KBM-7 (cell line): Measurements from ENCODE around the gene PLCB1.
"Not testable (repeated sequence)": the region's sequence is repeated elsewhere in the genome, so short reads cannot be mapped to it uniquely, and the experiment has no call there.

ENCODE experiments used
- DNase-seq: peaks from one replicate; pipeline ENCODE4 v3.0.0-alpha.2; 2015
- in situ Hi-C: fragments of 300-500 bp; cut with MboI; formaldehyde crosslinking; loops from 2 replicates; pipeline ENCODE4 v1.14.3; 2020; ENCODE audit warnings: low sequenced_read_pairs, low pct_unique_long_range_greater_than_20kb, mixed read lengths

Gene PLCB1

GRCh38 chr20:8152847-8153246 is 20.8 kb downstream of the PLCB1 start:
- DNase-seq: no peak
- in situ Hi-C loops: no loop called here

- in situ Hi-C loops: no loop called here
These were observed 21.3 kb downstream of the PLCB1 start for GRCh38 chr20:8153281-8153908.

DNA sequence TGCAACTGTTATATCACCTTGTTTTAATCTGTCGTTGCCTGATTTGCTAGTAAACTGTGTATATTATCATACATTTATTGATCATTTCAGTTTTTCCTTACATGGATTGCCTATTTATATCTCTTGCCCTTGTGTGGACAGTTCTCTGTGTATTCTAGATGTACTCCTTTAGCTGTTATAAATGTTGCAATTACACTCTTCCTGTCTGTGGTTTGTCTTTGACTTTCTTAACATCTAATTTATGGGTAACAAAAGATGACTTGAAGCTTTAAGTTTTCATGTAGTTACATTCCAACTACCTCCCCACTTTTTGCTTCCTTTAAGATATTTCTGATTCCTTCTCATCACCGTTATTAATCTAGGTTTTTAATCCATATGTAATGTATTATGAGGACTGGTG is 22.6 kb downstream of the PLCB1 start:
- DNase-seq: no peak
- in situ Hi-C loops: no loop called here

More at GRCh38 chr20:8153281-8153908, 21.3 kb downstream of the PLCB1 start:
- DNase-seq: no peak

GRCh38 chr20:8155229-8155628 is 23.2 kb downstream of the PLCB1 start:
- in situ Hi-C loops: no loop called here
- DNase-seq: no peak

DNA sequence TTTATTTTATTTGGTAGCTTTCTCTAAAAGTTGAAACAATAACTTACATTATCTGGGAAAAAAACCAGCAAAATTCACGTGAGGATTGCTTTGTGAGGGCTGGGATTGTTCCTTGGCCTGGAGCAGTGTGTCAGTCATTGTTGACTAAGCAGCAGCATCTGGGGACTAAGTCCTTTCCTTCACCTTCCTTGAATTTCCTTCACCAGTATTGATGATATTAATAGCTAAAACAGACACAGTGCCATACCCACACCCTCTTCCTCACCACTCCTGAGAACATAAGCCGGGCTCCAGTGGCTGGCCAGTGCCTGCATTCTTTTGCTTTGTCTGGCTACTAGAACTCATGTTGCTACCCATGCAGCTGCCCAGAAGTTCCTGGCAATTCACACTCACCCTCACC is 23.7 kb downstream of the PLCB1 start:
- in situ Hi-C loops: no loop called here
- no peak for DNase-seq

DNA sequence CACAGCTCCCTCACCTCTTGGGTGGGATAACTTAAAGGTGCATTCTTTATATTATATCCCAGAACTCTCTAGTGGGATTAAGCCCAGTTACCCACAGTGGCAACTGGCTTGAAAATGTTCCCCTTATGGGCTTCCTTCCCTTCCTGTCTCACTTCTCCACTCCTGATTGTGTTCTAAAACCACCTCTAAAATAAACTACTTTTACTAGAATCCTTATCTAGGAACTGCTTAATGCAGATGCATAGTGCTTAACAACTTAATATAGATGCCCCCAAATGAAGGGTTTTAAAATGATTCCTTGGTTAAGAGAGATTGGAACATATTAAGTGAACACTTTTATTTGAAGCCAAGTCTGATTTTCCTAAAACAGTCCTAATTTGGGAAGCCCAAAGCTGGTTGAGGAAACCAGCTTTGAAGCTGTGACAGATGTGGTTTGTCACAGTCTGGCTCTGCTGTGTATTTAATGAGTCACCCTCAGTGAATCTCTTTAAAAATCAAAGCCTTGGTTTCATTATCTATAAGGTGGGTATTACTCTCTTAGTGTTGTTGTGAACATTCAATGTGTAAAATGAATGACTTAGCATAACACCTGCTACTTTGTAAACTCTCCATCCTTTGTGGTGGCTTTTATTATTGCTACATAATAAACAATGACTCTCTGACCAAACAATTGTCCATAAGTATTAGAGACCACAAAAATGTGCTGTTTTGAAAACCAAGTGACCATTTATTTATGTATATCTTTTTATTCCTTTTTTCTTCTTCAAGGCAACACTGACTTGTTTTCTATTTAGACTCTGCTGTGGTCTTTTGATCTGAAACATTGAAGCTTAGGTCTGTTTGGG is 24.4 kb downstream of the PLCB1 start:
- in situ Hi-C loops: no loop called here
- DNase-seq: no peak

DNA sequence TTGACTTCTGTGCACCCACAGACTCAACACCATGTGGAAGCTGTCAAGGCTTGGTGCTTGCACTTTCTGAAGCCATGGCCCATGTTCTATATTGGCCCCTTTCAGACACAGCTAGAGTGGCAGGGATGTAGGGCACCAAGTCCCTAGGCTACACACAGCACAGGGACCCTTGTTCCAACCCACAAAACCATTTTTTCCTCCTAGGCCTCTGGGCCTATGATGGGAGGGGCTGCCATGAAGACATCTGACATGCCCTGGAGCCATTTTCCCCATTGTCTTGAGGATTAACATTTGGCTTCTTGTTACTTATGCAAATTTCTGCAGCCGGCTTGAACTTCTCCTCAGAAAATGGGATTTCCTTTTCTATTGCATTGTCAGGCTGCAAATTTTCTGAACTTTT is 27.2 kb downstream of the PLCB1 start:
- in situ Hi-C loops, DNase-seq: not testable (repeated sequence)

DNA sequence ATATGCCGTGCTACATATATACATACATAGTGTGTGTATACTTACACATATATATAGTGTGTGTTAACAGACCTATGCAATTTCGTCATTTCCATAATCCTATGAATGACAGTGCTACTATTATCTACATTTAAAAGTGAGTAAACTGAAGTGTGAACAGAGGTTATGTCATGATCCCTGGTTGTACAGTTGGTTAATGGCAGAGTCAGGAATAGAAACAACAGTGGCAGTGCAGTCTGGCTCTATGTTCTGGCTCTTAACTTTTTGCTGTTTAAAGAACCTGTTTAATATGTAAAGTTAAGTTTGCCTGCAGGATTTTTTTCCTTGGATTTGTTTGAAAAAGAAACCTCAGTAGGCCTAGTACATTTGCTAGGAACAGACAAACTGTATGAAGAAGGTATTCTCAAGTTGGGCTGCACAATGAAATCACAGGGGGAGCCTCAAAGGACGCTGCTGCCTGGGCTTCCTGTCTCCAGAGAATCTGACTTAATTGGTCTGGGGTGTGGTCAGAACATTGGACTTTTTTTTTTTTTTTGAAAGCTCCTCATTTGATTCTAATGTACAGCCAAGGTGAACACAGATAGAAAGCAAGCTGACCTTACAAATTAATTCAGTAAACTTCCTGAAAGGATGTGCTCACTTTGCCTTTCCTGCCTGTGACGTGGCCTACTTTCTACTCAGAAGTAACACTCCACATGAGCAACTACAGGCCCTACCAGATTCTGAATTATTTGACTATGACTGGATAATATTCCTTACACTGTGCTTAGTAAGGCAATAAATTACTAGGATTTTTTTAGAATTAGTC is 29.4 kb downstream of the PLCB1 start:
- in situ Hi-C loops: no loop called here
- no peak for DNase-seq

- no peak for DNase-seq
- in situ Hi-C loops: no loop called here
These were observed 30.5 kb downstream of the PLCB1 start for GRCh38 chr20:8162610-8163009.

DNA sequence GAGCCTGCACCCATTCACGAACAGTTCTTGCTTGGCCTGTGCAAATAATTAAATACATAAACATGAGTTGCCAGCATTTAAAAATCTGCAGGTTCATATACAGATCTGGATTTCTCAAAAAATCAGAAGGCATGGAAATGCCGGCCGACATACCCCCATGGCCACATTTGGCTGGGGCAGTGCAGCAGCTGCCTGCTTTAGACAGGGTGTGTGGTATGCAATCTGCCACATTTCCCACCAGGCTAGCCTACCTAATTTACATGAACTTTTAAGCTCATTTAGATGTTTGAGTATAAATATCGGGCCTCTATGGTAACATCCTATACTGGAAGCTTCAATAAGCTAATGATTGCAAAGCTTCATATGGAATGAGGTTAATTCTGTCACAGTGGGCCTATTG is 31.5 kb downstream of the PLCB1 start:
- no peak for DNase-seq
- in situ Hi-C loops: no loop called here

DNA sequence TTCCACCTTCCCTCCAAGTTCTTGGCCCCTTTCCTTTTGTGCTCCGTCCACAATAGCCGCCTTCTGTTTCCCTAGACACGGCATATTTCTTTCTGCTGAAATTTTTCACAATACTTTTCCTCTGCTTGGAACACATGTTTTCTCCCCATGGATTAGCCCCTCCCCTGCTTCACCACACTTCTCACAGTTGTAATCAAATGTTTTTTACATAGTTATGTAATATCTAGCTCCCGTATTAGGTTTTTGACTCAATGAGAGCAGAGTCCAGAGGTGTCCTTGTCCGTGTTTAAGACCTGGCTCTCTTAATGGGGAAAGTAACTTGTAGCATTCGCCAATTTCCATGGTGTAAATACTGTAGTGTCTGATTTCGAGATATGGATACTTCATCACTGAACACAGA is 34.7 kb downstream of the PLCB1 start:
- in situ Hi-C loops: no loop called here
- no peak for DNase-seq

DNA sequence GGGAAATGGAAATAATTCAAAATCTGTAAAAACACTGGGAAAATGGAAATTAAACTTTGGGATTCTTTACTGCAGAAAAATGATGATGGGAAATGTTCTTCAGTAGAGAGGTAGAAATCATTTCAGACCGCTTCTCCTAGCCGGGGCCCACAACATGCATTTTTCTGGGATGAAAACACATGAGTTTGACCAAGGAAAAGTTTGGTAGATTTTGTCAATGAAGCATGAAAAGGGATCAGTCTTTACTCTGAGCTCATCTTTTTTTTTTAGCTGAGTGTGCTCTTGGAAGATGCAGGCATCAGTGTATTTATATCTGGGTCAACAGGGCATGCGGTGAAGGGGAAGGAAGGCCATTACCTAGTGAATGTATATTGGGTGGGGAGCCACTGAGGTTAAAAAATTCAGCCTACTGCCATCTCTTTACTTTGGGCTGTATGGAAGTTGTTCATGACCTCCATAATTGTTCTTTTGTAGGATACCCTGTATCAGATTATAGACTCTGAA is 36.8 kb downstream of the PLCB1 start:
- in situ Hi-C loops: no loop called here

GRCh38 chr20:8170921-8171320 is 38.9 kb downstream of the PLCB1 start:
- in situ Hi-C loops: no loop called here
- no peak for DNase-seq

More for the DNA sequence above, 36.8 kb downstream of the PLCB1 start:
- DNase-seq: no peak

- DNase-seq: no peak
These were observed 40.1 kb downstream of the PLCB1 start for GRCh38 chr20:8172191-8172590.

GRCh38 chr20:8175741-8176675 is 43.9 kb downstream of the PLCB1 start:
- DNase-seq: no peak
- in situ Hi-C loops: no loop called here

More at GRCh38 chr20:8172191-8172590, 40.1 kb downstream of the PLCB1 start:
- in situ Hi-C loops: no loop called here

DNA sequence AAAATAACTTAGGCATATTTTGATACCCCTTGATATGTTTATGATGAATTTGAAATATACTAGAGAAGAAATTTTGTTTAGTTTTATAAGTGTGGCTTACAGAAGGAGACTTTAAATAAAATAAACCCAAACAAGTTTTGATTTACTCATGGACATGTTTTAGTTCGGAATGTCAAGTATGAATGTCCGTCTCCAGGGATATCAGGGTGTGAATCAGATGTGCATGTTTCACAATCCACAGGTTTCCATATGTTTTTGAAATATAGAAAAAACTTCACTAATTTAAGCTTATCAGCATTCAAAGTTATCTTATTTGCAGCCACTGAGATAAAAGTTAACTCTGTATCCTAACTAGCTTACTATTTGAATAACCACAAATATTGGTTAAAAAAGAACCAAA is 51.5 kb downstream of the PLCB1 start:
- no peak for DNase-seq
- in situ Hi-C loops: no loop called here

- in situ Hi-C loops: no loop called here
- no peak for DNase-seq
These were observed 55.7 kb downstream of the PLCB1 start for GRCh38 chr20:8187740-8188139.

GRCh38 chr20:8190043-8190880 is 58.2 kb downstream of the PLCB1 start:
- in situ Hi-C loops: no loop called here
- DNase-seq: no peak
